ENCODE results near the gene HMG20A.
A peak's percentile ranks its signal among the peaks of the same experiment; 100 is the strongest.
"Not testable (repeated sequence)": the region's sequence is repeated elsewhere in the genome, so short reads cannot be mapped to it uniquely, and the experiment has no call there.

The HMG20A gene

DNA sequence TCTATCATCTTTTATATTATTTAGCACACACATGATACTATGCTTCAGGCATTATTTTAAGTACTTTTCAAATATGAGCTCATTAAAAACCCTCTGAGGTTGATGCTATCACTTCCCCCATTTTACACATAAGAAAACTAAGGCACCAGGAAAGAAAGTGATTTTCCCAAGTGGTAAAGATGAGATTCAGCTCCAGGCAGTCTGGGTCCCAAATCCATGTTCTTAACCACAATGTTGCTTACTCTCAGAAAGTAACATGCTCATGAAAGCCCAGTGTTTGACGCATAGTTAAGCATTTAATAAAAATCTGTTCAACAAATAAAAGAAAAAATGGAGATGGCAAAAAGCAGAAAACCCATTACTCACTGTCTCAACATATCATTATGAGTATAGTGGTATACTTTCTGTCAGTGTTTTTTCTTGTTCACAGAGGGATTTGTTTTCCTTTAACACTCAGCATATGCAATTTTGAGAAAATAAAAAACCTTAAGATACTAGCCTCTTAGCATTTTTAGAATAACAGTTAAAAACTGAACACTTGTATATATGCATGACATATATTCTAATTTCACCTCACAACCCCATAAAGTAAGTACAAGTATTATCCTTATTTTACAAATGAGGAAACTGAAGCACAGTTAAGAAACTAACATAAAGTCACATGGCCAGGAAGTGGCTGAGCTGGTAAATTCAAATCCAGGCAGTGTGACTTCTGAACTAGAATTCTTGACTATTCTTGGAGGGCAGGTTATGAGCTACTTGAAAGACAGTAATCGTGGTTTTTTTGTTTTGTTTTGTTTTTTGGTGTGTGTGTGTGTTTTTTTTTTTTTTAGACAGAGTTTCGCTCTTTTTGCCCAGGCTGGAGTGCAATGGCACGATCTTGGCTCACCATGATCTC, 11.2 kb upstream of the HMG20A start:
- peak in 1 of 14 donors; percentile 2 for DNase-seq

DNA sequence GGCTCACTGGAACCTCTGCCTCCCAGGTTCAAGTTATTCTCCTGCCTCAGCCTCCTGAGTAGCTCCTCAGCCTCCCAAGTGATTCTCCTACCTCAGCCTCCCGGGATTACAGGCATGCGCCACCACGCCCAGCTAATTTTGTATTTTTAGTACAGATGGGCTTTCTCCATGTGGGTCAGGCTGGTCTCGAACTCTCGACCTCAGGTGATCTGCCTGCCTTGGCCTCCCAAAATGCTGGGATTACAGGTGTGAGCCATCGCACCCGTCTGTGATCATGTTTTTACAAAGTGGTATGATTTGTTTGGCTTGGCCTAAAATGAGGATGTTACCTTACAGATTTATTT, 10.6 kb upstream of the HMG20A start:
- DNase-seq: not testable (repeated sequence)

DNA sequence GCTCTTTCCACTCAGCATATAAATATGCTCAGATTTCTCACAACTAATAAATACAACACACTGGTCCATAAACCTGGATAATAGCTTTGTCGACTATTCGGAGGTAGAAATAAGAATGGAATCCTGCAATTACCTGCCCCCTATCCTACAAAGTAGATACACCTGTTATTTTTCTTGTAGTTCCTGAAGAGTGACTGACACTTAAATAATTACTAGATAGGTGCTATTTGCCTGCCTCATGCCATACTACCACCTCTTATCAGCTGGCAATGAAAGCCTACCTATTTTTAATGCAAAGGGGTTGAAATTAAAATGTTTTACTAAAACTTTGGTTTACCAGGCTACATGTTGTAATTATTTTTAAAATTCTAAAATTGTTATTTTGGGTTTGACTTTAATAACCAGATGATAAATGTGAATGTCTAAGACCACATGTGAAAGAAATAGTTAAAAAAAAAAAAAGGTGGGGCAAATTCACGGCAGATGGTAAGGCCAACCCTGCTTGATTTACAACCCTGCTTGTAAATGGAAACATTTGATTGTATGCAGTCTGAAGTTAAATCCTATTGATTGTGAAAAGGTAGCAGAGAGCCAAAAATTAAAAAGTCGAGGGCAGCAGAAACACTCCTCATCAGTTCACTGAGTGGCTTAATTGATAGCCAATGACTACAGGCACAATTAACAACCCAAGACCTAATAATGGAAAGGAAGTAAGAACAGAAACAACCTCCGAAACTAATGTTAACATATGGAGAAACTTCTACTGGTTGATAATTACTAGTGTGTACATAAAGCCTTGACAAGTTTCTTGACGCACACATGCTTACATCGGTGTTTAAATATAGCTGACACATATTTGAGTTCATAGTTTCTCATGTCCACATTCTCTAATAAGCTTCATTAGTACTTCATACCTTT, 9.7 kb upstream of the HMG20A start:
- DNase-seq: no peak

DNA sequence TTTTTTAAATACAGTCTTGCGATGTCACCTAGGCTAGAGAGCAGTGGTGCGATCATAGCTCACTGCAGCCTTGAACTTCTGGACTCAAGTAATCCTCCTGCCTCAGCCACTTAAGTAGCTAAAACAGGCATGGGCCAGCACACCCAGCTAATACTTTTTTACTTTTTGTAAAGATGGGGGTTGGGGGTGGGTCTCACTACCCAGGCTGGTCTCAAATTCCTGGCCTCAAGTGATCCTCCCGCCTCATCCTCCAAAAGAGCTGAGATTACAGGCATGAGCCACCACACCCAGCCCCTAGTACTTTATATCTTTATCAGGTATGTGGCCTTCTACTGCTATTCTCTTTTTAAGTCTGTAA, 9.1 kb upstream of the HMG20A start:
- no peak for DNase-seq

DNA sequence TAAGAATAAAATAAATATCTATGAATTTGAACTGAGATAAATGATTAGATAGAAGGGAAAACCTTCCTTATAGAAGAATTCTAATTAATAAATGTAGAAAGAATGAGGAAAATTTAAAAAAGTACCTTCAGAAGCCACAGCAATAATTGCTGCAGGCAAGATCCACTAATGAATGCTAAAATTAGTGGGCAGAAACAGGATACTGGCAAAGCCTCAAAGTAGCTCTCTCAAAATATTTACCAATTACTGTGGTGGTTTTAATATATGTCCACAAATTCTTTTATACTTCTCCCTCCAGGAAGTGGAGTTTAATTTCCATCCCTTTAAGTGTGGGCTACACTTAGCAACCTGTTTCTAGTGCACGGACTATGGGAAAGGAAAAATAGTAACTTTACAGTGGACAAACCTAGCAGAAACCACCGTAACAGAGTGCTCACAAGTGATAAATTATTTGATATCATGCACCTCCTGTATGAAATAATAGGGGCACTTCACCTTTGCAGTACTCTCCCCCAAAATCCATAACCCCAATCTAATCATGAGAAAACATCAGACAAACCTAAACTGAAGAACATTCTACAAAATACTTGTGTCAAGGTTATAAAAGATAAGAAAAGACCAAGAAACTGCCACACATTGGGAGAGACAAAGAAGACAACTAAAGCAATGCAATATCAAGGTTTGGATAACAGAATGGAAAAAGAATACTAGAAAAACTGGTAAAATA, 7.6 kb upstream of the HMG20A start:
- no peak for DNase-seq

DNA sequence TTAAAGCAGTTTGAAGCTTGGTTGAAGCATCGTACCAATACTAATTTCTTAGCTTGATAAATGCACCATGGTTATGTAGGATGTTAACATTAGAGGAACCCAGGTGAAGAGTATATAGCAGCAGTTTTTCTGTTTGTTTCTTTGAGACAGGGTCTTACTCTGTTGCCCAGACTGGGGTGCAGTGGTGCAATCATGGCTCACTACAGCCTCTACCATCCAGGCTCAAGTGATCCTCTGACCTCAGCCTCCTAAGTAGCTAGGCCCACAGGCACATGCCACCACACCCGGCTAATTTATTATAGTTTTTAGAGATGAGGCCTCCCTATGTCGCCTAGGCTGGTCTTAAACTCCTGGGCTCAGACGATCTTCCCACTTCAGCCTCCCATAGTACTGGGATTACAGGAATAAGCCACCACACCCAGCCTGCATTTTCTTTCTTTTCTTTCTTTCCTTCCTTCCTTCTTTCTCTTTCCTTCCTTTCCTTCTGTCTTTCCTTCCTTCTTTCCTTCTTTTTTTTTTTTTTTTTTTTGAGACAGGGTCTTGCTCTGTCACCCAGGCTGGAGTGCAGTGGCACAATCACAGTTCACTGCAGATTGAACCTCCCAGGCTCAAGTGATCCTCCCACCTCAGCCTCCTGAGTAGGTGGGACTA, 6.9 kb upstream of the HMG20A start:
- no peak for DNase-seq

DNA sequence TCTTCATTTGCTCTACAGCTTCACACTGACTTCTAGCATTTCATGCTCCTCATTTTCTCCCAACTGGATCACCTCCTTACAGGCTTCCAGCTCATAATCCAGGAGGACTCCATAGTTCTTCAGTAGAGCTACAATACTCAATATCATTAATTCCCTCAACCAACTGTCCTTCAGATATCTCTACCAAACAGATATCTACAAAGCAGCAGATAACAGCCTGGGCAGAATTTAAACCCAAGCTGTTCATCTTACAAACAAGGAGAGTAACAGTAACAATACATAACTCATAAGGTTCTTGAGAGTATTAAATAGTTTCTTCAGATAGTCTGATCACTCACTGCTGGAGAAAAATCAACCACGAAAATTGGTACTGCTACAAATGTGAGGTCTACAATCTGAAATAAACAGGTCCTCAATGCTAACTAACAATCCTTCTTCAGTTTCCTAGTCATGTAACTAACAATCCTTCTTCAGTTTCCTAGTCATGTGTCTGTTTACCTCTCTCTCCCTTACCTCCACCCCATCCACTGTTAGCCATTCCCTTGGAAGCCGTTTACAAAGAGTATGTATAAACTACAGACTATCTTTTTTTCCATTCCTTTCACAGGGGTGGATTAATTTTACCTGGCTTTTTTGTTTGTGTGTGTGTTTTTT, 5.8 kb upstream of the HMG20A start:
- DNase-seq: no peak

DNA sequence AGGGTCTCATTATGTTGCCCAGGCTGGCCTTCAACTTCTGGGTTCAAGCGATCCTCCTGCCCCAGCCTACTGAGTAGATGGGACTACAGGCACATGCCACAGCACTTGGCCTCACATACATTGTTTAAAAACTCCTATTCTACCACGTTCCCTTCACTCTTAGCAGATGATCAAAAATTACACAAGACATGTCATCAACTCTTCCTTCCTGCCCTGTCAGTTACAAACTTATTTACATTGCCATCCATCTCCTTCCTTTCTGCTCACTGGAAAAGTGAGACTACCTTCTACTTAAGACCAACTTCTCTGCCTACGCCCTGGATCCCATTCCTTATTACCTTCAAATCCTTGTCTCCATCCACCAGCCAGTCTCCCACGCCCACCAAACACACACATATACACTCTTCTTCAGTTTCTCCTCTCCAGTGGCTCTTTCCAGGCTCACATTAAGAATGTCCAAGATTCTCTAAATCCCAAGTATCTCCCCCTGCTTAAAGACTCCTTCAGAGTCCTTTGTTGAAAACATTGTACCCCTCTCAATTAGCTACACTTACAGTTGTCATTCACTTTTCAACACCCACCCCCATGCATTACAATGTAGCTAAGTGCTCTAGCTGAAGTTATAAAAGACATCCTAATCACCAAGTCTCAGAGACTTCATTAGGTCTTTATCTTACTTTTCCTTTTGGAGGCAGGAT, 5.1 kb upstream of the HMG20A start:
- DNase-seq: no peak

DNA sequence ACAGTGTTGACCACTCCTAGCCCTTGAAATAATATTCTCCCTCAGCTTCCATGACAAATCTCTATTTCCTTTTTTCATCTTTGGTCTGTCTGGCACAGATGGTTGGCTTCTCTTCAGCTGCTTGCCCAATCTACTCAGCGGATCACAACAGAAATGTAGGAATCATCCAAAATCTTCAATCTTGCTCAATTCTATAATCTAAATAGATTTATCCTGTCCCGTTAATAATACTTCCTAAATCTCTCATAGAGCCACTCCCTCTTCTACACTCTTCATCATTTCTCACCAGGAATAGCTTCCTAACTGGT, 4.6 kb upstream of the HMG20A start:
- DNase-seq: no peak

DNA sequence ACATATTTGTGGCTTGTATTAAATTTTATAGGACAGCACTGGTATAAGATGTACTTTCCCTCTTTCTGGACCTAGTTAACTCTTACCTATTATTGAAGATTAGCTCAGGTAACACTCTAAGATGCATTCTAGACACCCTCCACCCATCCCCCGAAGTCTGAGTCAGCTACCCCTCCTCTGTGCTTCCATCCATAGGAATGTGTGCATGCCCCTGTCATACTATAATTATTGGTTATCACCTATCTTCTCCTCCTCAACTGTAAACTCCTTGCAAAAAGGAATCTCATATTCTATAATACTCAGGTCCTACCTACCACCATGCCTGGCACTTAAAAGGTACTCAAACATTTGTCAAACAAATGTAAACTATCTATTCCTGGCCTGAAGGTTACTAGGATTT, 3.7 kb upstream of the HMG20A start:
- DNase-seq: no peak

DNA sequence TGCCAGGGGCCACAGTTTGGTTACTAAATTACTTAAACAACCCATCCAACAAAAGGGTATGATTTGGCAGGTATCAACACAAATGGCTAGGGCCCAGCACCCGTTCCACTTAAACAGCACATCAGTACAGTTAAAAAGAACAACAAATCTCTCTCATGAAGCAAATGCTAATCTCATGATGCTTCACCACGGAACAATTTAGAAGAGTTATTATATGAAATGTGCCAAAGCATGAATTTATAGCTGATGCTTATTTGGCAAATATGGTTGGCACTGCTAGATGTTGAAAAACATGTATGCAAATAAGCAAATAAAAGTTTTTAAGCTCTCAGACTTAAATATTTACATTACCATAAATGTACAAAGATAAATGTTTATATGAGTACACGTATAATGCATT, 3.1 kb upstream of the HMG20A start:
- DNase-seq: no peak

DNA sequence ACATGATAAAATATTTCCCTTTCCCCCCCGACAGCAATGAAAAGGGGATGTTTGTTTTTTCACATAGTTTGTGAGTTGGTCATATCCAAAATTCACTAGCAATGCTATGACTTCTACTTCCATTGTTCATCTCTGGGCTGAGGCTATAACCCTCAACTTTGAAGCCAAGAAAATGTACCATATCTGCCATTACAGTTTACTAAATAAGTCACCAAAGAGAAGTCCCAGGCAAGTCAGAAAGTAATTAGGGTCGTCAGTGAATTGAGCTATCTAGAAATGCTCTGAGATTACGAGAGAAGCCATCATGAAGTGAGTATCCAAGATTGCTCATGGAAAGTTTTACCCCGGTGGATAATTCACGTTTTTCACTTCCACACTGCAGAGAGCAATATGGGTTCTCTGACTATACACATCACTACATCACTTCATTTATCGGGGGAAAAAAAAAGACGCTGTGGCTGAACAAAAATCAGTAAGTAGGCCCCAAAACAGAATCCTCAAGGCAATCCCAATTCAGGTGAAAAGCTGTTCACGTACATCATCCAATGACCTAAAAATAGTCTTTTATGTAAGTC, 2.2 kb upstream of the HMG20A start:
- DNase-seq: peak in 2 of 14 donors; percentile 1 to 9

DNA sequence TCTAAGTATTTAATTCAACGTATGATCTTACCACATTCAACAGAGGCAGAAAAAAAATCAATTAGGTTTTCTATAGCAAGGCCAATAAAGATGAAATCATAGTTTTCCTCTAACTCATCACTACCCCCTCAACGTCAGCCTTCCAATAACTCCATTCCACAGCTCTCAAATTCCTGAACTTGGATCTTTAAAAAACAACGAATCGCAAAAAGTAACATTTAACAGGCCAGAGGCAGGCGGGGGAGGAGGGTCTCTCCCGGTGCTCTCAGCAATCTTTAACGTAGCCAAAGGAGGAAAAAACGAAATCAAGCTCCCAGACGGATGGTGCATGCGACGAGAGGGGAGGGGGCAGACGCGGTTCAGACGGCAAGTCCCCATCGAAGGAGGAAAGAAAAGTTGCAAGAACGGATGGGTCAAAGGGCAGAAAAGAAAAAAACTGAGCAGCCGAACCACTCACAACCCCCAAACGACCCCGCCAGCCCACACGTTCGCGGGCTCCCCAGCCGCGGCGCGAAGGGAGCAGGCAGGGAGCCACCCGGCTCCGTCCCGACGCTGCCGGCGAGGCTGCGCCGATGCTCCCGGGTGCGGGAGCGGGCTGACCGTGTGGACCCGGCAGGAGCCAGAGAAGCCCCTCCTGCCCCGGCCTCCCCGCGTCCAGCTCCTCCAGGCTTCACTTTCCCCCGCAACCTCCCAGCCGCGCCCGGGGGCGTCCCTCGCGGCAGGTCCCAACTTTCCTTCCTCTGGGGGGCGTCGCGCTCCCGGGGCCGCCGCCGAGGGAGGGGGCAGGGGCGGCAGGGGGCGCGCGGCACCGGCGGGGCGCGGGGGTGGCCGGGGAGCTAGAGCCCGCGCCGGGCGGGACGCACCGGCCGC, 1.5 kb upstream of the HMG20A start:
- peak in 12 of 14 donors; percentile 9 to 75 (median 46) for DNase-seq

DNA sequence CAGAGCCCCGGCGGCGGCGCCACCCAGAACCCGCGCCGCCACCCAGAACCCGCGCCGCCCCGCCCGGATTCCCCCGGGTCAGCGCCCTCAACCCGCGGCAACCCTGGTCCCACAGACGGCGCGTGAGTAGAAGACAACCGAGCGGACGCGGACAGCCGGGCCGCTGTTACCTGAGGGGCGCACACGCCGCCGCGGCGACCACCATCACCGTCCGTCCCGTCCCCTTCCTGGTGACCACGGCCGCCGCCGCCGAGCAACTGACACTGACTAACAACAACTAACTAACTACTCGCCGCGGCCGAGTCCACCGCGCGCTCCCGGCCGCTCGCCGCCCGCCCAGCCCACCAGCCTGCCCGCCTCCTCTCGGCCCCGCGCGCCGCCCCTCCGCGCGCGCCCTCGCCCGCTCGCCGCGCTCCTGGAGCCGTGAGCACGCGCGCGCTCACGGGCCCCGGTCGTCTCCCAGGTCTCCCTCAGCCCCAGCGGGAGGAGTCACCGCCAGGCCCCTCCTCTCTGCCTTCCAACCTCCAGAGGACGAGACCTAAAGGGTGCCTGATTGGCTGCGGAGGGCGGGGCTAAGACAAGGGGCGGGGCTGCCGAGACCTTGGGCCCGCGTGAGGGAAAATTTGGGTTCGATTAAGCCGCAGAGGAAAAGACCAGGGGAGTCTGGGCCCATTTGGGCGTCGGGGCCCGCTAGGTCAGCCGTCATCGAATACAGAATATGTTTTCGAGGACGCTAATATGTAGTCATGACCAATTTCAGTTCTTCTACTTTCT, 665 bp upstream of the HMG20A start, which contains the start of gene PEAK1:
PEAK1 (minus strand) TSS at position 269 of the 774 bp plus-strand sequence. CDS start 238,178 bp downstream, outside the sequence.
- peak; percentile 68 to 99 (median 96) for DNase-seq

DNA sequence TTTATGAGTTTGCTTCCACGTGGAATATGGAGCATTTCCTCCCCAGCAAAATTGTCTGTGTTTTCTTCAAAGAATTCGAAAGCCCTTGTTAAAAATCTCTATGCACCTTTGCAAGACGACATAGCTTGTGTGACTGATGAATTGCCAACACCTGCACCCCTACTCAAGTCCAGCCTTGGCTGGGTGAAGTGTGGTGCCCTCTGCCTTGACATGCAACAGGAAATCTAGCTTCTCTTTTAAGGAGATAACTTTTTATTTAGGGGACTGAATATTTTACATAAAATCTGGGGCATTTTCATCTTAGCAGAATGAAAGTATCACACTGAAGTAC, 647 bp downstream of the HMG20A start:
- no peak for DNase-seq

DNA sequence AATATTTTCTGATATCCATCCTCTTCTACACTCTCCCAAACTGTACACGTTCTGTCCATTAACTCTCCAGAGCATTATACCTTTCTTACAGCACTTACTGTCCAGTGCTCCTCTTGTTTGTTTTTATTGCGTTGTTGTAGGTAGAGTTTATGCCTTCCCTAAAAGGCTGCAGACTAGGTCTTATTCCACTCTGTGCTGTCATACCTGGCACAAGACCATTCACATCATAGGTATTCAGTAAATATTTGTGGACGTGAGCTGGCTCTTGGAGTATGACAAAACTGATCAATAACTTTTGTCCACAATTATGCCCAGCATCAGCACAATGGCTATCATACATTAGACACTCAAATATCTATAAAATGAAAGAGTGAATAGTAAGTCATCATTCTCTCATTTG, 4.4 kb downstream of the HMG20A start:
- no peak for DNase-seq

DNA sequence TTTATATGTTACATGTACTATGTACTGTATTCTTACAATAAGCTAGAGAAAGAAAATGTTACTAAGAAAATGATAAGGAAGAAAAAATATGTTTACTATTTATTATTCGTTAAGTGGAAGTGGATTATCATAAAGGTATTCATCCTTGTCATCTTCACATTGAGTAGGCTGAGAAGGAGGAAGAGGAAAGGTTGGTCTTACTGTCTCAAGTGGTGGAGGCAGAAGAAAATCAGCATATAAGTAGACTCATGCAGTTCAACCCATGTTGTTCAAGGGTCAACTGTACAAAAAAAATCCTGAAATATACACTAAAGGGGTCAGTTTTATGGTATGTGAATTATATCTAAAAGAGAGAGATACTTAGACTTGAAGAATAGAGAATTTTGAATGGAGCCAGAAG, 5.7 kb downstream of the HMG20A start:
- no peak for DNase-seq

DNA sequence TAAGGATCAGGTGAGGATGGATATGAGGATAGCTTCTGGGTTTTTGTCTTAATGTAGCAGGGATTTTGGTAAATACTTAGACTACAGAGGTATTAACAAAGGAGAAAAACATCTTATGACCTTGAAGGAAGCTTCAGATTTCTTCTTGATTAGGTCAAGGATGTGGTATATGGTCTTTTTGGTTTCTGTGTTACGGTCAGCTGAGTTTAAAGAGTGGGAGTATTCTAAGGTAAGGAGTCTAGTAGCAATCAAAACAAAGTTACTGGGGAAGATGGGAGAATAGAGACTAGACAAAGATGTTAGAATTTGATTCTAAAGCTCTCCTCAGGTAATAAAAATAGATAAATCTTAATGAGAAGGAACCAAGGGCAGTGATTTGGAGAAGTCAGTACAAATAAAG, 6.2 kb downstream of the HMG20A start:
- DNase-seq: no peak

DNA sequence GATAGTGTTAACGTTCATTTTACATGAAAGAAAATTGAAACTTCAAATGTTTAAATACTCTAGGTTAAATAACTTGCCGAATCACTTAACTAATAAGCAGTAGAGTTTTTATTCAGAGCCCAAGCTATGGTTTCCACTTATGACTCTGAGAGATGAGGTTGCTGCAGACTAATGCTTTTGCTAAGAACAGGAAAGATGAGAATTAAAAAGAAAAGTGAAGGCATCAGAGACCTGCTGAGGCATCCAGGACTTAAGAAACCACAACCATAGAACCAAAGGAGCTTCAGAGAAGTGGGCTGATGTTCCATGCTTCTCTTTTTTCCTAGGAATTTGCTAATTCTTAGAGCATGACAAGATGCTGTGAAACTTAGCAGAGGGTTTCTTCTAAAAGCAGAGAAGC, 9.5 kb downstream of the HMG20A start:
- DNase-seq: no peak
